Stimulated activated CD8-positive, alpha-beta memory T cell treated with anti-CD3 and anti-CD28 coated beads, Interleukin-2, amount 100 ng/mL, for 48 hours (primary cell): ENCODE results near the gene VPS13D.

Source experiments
- DNase-seq, 2 donors: peaks; one replicate each; pipeline ENCODE4 v3.0.0-alpha.2; 2020; ENCODE audit warnings: low read depth in 2 of 2

The VPS13D gene

DNA sequence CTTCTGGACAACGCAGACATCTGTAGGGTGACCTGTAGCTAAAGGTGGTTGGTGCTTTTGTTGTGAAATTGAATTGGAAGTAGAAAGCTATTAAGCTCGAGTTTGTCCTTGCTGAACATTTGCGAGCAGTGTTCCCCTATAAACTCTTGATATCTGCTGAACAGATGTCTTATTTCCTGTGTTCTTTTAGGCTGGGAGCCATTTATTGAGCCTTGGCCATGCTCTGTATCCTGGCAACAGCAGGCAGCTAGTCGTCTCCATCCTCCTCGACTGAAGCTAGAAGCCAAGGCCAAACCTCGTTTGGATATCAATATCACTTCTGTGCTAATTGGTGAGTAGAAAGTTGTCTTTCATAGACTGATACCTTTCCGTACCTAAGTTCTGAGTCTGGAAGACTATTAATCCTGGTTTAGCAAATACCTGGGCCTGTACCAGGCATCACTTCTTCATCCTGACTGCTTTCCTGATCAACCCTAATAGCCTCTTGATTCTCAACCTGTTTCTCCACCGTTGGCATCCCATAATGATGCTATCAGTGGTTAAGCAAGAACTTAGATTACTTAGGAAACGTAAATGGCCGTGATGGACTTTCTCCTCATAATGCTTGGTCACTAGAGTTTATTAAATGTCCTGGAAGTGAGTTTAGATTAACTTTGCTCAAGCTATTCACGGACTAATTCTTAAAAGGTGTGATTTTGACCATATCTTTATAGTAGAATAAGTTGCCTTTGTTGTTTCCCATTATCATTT lies 103.4 kb downstream of the VPS13D start:
- no peak for DNase-seq

DNA sequence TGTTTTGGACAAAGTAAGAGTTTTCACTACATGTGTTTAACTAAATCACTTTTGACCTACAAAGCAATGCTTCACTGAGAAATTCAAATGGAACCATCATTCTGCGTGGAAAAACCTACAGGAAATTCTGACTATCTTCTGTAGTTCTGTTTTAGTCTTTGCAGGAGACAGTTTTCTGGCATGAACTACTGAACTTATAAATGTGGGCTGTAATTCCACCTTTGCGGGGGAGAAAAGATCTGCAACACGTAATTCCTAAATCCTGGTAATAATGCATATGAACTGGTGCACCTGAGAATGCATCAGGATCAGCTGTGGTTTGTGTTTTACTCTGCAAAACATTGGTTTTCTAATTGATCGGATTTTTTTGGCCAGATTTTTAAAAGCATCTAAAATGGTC lies 106.0 kb downstream of the VPS13D start:
- no peak for DNase-seq

DNA sequence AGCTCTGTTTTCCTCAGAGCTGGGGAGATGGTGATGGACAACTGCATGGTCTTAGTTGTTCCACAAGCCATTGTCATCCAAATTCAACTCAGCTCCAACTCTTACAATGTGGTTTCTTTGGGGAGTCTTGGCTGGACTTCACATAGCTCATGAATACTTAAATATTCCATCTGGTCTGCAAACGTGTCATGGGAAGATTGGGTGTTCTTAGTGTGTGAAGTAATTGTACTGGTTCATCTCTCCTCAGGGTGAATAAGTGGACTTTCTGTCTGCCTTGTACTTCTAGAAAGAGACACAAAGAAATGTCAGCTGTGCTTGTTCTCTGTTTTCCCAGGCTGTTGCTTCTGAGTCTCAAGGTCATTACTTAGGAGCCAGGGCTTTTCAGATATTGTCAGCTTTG lies 106.6 kb downstream of the VPS13D start:
- no peak for DNase-seq

DNA sequence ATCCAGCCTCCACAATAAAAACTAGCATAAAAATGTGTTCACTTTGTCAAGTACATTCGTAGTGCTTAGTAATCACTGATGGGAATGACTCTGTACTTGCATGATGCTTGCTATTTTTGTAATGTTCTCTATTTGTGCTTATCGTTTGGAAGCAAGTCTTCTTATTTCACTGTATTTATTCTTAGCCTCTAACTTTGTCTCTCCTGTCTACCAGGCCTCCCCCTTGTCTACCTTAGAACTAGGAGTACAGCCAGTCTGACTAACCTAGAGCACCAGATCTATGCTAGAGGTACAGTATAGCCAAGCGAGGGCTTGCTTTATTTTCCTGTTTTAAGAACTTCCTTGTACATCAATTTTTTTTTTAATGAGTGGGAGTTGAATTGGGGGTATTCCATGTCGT lies 108.2 kb downstream of the VPS13D start:
- DNase-seq, result no peak

DNA sequence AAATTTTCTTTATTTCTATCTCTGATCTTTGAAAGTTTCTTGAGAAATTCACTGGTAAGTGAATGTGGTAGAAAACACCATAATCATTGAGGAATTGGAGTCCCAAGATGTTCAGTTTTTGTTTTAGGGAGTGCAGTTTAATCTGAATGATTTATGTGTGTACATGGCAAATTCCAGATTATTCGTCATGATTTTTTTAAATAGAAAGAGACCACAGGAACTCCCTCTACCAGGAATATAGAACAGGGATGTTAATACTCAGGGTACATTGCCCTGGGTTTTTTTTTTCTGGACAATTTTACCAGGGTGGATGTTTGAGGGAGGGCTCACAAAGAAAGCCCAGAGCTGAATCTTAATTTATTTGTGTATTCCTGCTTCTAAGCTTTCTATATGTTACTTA lies 109.0 kb downstream of the VPS13D start:
- no peak for DNase-seq

DNA sequence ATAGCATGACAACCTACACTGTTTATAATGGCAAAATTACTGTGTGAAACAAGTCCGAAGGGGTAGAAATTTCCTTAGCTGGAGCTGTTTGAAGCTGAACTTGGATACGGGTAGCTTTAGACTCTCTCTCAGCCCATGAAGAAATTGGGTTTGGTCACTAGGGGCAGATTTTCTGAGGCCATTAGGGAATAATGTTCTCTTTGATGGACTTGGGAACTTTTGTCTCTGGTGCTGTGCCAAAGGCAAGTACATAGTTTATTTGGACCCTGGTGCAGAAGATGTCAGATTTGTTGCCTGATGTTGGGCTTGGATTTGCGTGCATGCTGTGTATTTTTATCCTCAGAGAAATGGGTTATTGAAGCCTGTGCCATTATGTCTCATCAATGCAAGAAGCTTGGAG lies 109.6 kb downstream of the VPS13D start:
- no peak for DNase-seq

DNA sequence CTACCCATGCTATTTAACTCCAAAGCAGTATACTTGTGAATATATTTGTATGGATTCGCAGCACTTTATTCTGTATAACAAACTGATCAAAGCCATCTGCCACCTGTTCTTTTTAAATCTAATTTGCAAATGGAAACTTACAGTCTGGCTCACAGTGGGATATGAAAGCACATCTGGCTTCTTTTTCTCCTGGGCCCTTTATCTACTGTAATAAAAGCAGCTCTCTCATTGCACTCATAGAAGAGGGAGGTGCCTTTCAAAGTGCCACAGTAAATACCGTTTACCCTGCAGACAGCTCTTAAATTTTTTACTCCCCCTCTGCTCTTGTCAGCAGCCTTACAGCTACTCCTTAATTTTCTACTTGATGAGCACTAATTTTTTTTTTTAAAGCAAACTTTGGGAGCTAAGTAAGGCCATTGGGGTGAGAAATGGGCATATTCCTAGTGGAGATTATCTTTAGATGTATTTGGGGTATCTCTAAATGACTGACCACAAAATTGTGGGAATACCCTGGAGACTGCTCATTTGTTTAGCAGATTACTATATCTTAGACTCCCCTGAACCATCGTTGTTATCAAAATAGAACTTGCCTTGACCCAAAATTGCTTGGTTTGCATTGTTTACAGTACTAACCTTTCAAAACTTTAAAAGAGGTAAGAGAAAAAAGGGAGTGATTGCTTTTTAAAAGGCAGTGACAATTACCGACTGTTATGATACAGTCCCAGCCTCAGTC lies 110.1 kb downstream of the VPS13D start:
- no peak for DNase-seq

DNA sequence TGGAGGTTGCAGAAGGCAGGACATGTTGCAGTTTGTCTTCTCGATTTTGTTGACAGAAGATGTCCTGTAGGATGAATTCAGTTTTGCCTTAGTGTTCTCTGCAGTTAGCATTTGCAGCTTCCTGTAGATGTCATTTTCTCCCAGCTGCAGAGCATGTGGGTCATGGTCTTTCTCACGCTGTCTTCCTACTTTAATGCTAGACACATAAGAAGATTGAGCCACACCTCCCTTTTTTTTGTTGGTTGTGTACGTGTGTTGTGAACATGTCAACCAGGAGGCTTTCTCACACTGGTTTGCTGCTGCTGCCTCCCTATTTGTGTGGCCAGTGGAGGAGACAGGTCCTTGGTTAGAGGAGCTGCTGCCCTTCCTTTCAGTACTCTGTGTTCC lies 110.7 kb downstream of the VPS13D start:
- DNase-seq, result no peak

DNA sequence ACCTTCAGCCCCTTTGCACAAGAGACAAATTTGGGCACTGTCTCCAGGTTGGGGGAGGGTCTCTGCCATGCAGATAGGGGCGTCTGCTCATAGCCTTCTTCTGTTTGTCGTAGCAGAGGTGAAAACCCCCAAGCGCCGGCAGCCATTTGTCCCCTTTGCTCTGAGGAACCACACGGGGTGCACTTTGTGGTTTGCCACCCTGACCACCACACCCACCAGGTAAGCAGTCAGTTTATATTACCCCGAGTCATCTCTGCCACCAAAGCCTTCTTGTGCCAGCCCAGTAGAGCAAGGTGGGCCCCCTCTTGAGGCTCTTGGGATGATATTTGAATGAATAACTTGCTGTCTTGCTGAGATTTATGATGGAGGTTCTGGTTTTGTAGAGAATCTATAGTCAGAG lies 111.8 kb downstream of the VPS13D start:
- DNase-seq, result no peak

DNA sequence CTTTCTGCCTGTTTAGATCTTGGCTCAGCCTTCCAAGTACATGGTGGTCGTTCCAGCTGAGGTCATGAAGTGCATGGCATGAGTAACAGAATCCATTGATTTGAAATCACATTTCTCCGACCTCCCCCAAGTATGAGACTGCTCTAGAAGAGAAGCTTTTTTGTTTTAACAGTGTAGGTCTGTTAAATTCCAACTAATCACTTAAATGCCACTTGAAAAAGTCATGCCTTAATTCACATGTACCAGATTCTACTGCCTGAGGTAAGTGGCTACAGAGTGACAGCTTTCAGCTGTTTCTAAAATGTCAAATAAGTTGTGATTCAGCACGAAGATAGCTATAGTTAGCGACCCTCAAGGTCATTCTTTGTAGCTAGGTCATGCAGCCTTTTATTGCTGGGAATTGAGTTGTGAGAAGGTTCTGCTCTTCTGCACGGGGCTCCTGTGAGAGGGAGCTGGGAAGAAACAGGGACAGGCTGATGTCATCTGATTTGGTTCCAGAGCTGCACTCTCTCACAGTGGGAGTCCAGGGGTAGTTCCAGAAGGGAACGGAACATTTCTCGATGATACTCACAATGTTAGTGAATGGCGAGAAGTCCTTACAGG lies 112.7 kb downstream of the VPS13D start:
- DNase-seq, result no peak

DNA sequence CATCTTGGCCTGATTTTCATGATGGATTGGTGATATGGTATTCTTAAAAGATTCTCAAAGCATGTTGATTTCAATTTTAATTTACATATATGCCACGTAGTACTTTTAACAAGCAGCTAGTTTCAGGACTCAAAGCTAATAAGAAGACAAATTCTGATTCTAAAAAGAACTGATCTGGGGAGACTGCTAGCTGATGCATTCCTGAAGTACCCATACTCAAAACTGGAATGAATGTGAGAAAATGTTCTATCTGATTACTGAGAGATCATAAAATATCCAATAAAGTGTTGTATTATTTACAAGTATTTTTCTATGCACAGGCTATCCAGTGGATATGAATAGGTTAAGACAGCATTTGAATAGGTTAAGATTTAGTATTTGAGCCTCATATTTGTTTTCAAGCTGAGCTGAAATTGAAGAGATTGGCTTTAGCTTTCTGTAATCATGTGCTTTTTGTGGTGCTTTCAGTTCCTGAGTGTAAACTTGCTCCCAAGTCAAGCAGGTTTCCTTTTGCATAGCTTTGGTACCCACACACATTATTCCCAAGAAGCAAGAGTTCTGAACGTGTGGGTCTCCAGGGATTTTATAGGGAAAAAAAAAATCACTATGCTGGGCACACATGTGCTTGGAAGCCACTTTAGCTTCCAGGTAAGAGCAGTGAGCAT lies 114.1 kb downstream of the VPS13D start:
- DNase-seq, result no peak

DNA sequence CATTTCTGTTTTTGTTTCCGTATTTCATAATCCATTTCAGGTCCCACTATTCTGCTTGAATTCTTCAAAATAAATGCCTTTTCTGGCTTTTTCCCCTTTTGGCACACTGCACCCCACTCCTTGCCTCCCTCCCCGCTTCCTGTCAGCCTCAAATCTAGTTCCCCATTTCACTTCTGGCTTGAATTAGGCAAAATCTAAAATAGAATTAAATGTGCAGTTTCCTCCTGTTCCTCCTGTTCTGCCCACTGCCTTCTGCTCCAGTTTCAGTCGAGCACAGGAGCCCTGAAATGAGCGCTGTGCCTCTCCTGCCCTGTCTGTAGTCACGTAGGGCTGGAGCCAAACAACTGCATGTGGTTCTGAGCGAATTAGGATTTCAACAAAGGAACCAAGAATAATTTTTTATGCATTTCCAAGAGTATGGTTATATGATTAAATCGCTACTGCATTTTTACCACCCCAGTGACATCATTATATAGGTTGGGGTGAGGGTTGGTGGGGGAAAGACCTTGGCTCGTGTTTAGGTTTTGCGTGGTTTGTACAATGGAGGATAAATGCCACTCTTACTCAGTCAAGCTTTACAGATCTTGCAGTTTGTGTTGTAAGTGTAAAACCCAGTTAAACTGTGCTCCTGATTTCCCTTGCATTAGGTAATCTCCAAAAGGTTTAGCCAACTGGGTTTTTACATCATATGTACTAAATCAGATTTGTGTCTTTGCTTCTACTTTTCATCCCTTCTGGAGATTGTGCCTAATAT lies 114.9 kb downstream of the VPS13D start:
- no peak for DNase-seq

DNA sequence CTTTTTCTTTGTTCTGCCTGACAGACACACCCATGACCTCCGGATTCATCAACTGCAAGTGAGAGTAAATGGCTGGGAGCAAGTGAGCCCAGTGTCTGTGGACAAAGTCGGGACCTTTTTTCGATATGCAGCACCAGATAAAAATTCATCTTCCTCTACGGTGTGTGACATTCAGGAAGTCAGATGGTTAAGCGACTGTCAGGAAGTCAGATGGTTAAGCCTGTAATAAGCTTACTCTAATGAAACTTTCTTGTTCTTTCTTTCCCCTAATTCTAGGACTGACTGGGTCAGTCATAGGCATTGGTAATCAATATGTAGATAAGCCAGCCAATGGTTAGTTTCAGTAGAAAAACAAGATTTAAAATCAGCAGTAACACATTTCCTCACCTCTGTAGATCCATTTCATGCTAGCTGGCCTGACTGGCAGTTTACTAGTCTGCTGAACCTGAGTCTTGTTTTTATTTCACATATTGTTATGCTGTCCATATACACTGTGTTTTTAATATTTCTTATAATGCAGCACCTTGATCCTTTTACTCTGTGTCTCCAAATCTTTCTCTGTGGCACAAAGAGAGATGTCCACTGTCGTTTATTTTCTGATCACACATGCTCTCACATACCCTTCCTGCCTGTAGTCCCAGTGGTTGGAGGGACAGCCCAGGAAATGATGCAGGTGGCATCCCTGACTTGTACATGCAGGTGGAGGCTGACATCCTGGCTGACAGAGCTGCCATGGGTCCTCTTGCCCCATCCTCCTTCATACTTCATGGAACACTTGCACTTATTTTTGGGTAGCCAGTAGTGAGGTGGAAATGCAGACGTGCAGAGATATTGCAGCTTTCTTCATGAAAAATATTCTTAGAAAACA lies 115.8 kb downstream of the VPS13D start:
- DNase-seq, result no peak

DNA sequence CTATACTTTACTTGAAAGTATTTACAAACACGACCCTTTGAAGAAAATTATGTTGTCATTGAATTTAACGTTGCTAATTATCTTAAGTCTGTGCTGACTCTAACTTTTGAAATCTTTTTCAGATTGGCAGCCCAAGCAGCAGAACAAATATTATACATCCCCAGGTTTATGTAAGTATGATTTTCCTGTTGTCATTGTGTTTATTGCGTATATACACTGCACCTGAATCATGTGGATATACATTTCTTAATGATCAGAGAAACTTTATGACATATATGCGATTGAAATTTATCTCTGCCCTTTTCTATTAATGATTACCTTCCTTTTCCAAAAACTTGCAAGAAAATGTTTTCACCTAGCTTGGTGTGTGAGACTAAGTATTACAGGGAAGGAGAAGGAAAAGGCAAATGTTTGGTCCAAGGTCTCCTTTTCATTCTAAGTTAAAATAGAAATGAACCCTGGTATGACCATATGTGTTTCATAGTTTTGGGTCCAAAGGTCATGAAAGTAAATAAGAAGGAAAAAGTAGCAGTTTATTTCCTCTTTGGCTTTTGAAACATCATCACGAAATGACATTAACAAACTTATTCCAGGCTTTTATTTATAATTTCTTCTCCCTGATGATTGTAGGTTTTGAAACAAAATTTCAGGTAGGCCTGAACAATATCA lies 116.8 kb downstream of the VPS13D start:
- DNase-seq, result no peak

DNA sequence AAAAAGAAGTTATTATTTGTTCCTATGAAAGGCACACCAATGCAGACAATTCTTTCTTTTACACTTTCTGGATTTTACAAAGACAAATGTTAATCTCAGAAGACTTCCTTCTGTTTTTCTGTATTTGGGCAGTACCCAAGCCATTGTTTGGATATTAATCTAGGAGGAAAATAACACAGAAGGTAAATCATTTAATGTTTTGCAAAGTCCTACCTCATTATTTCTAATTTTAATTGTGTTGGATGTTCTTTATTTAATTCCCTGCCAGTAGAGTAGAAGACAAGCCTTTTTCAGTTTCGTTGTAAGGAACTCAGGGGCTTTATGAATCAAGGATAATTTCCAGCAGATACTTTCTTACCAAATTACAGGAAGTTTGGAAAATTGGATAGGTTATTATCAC lies 118.3 kb downstream of the VPS13D start:
- DNase-seq, result no peak

DNA sequence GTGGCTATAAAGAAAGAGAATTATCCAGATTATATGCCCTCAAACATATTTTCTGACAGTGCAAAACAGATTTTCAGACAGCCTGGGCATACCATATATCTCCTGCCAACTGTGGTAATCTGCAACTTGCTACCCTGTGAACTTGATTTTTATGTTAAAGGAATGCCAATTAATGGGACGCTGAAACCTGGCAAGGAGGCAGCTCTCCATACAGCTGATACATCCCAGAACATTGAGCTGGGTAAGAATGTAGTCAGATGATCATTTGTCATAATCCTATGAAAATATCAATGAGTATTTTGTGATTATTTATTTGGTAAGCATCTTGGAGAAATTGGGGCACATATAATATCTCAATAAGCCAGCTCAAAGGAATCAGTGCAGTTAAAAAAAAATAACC lies 124.2 kb downstream of the VPS13D start:
- DNase-seq, result no peak

DNA sequence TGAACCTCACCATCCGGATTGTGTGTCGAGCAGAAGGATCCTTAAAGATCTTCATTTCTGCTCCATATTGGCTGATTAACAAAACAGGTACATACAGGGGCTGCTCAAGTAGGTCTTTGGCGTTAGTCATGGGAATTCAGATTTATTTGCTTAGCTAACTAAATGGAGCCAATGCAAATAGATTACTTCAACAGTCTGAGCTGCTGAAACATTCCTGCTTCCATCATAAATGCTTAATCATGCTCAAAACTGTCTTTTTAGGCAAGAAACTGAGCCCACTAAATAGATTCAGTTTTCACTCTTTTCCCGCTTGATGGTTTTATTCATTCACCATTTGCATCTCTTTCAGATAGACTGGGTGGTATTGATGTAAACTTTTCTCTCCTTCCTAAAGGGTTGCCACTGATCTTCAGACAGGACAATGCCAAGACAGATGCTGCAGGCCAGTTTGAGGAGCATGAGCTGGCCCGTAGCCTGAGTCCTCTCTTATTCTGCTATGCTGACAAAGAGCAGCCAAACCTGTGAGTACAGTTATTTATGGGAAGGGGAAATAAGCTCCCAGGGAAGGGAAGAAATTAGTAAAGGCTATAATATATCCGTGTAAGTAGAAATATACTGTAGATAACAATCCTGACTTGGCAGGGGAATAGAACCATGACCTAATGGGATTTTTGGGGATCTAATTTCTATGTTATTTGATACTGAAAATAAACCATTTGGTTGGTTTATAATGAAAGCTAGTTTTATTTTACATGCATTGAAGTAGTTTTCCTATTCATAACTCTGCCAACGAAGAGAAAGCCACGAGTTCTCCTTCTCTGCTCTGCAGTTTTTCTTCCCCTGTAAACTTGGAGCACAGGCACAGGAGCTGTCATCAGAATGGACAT lies 126.4 kb downstream of the VPS13D start:
- no peak for DNase-seq

DNA sequence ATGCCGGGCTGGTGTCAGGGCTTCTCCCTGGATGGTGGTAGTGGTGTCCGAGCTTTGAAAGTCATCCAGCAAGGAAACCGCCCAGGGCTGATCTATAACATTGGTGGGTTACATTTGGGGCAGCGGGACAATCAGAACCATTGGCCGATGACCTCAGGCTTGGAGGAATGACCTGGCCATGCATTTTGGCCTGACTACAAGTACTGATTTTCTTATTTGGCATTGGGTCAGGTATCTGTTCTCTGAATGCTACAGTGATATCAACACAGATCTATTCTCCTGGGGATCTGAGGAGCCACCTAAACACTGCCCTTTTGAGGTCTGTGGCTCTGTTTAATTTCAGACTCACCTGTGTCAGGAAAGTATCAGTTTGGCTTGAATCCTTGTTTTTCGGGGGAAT lies 128.7 kb downstream of the VPS13D start:
- DNase-seq, result no peak
